K562 (cell line): ENCODE results near the gene SMG6. TPM values are rescaled to one million over a fixed set of nuclear protein-coding genes. Genes with fewer than 3 reads are reported as not detected.

Source experiments
- ETV6 ChIP-seq, 3 experiments: fragments of 150-350 bp in 1 of 3; sonication (generic) in 1 of 3; formaldehyde crosslinking in 1 of 3; IDR thresholded peaks; 2 replicates each; pipeline versions ENCODE4 v1.6.1 to v1.8.0; 2014 to 2022; ENCODE audit warnings: borderline replicate concordance in 2 of 3, low read depth in 2 of 3, antibody characterized with exemption in 1 of 3, low read length in 1 of 3, mild to moderate bottlenecking in 1 of 3, missing genetic modification reagents in 1 of 3
- FUS ChIP-seq: fragments of 200-400 bp; formaldehyde crosslinking; optimal IDR thresholded peaks from 2 replicates; pipeline ENCODE3; 2017; ENCODE audit warnings: low read depth, low read length
- SMARCA4 ChIP-seq: fragments of 450-650 bp; IDR thresholded peaks from 2 replicates; pipeline ENCODE4 v1.6.1; 2016
- TEAD1 ChIP-seq, 2 experiments: fragments of 450-650 bp in 1 of 2; sonication (generic) in 1 of 2; formaldehyde crosslinking; IDR thresholded peaks; 2 replicates each; pipeline versions ENCODE4 v1.4.0 to v1.8.0; 2020 to 2022; ENCODE audit warnings: mild to moderate bottlenecking in 2 of 2, missing genetic modification reagents in 1 of 2
- ZNF175 ChIP-seq: fragments of 200-800 bp; sonication (Bioruptor generic); IDR thresholded peaks from 2 replicates; pipeline ENCODE4 v1.6.1; 2016; ENCODE audit warnings: low read depth, mild to moderate bottlenecking, missing genetic modification characterization, missing compliant biosample characterization
- ZNF311 ChIP-seq: fragments of 250-450 bp; sonication (Bioruptor Pico); IDR thresholded peaks from 2 replicates; pipeline ENCODE4 v1.4.0; 2020; ENCODE audit warnings: mild to moderate bottlenecking, moderate library complexity
- polyA plus RNA-seq, 8 experiments: library from polyadenylated mRNA; depleted of rRNA in 4 of 8; stranded (reverse) in 5 of 8; unstranded in 3 of 8; fragments of >200 nt; fragmentation: Nextera tagmentation in 2 of 8; fragmentation: Illumina TruSeq in 1 of 8; extraction: Ambion mirVana in 2 of 8; extraction: Trizol in 1 of 8; gene quantifications; 2 replicates each; pipeline versions ENCODE4 v1.2.1 to v1.2.3, GENCODE V29; 2011 to 2014; ENCODE audit warnings: inconsistent platforms in 1 of 8, missing spikeins in 1 of 8
- total RNA-seq, 7 experiments: library from RNA; depleted of rRNA in 6 of 7; stranded (reverse); fragments of >200 nt in 6 of 7; fragmentation: Illumina TruSeq in 2 of 7; extraction: Trizol in 2 of 7; gene quantifications; 2 replicates each; pipeline versions ENCODE4 v1.2.1 to v1.2.3, GENCODE V29; 2011 to 2021; ENCODE audit warnings: low replicate concordance in 1 of 7
- TF ChIP-seq, protein P1 (sequence below), 3 experiments: fragments of 200-800 bp in 1 of 3; fragments of 250-450 bp in 1 of 3; fragments of 450-650 bp in 1 of 3; sonication (Bioruptor Pico) in 1 of 3; sonication (Bioruptor generic) in 1 of 3; formaldehyde crosslinking in 1 of 3; IDR thresholded peaks; 2 replicates each; pipeline versions ENCODE4 v1.6.1 to v1.8.0; 2016 to 2022; ENCODE audit warnings: mild to moderate bottlenecking in 2 of 3, missing genetic modification characterization in 2 of 3, missing compliant biosample characterization in 1 of 3, moderate library complexity in 1 of 3
- TF ChIP-seq, protein P2 (sequence below), 2 experiments: fragments of 450-650 bp; formaldehyde crosslinking in 1 of 2; IDR thresholded peaks; 2 replicates each; pipeline versions ENCODE4 v1.4.0 to v1.6.1; 2014 to 2020; ENCODE audit warnings: mild to moderate bottlenecking in 2 of 2, borderline replicate concordance in 1 of 2, low read depth in 1 of 2
- TF ChIP-seq, protein P3 (sequence below): fragments of 200-400 bp; formaldehyde crosslinking; IDR thresholded peaks from 2 replicates; pipeline ENCODE4 v1.6.1; 2017; ENCODE audit warnings: mild to moderate bottlenecking, low read depth, low read length, moderate library complexity

SMG6 gene
- total and polyA plus RNA-seq, 9 of the 15 experiments (the other 6 are each of a cell fraction or from before 2014, with no cell fraction given) = 0.44 to 13.9 (median 6.0) TPM

DNA sequence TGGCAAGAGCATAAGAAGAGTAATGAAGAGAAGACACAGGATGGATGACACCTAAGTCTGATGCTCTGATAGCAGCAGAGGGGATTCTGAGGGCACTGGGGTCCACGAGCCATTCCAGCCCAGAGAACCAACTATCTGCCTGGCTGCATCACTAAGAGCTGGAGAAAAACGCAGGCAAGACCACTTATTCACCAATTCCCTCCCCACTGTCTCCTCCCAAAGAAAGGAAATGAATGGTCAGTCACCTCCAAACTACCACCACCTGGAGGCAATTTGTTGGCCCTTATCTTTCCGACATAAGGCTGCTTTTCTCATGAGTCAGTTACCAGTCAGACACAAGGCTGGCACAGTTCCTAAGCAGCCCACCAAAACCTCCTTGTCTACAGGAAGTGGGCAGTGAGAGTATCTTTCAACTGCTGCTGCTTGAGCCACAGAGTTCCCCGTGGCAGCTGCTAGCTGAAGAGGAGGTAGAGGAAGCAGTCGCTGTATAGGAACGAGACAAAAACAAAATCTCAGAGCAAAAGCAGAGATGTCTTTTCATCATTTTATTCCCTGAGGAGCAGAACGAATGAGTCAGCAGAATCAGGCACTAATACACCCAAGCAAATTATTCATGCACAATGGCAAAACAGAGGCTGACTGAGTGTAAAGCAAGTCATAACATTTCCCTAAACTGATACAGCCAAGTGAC lies 111.1 kb downstream of the SMG6 start (continued):
- no peak for TF ChIP-seq ETV6 (IDR thresholded peaks at IDR 0.05; ENCODE audit: borderline replicate concordance in 1 of 2, low read depth in 2 of 2, low read length in 1 of 2)
- TF ChIP-seq ETV6 (CRISPR knock-in tag; IDR thresholded peaks at IDR 0.05; ENCODE audit: borderline replicate concordance) = no peak
- TF ChIP-seq SMARCA4 = peak; percentile 44
- TF ChIP-seq TEAD1 (CRISPR knock-in tag; IDR thresholded peaks at IDR 0.05) = no peak
- TF ChIP-seq, protein P1, sequence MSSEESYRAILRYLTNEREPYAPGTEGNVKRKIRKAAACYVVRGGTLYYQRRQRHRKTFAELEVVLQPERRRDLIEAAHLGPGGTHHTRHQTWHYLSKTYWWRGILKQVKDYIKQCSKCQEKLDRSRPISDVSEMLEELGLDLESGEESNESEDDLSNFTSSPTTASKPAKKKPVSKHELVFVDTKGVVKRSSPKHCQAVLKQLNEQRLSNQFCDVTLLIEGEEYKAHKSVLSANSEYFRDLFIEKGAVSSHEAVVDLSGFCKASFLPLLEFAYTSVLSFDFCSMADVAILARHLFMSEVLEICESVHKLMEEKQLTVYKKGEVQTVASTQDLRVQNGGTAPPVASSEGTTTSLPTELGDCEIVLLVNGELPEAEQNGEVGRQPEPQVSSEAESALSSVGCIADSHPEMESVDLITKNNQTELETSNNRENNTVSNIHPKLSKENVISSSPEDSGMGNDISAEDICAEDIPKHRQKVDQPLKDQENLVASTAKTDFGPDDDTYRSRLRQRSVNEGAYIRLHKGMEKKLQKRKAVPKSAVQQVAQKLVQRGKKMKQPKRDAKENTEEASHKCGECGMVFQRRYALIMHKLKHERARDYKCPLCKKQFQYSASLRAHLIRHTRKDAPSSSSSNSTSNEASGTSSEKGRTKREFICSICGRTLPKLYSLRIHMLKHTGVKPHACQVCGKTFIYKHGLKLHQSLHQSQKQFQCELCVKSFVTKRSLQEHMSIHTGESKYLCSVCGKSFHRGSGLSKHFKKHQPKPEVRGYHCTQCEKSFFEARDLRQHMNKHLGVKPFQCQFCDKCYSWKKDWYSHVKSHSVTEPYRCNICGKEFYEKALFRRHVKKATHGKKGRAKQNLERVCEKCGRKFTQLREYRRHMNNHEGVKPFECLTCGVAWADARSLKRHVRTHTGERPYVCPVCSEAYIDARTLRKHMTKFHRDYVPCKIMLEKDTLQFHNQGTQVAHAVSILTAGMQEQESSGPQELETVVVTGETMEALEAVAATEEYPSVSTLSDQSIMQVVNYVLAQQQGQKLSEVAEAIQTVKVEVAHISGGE (CRISPR knock-in tag; IDR thresholded peaks at IDR 0.05) = no peak
- no peak for TF ChIP-seq FUS
- TF ChIP-seq ZNF175 (CRISPR knock-in tag) = no peak
- TF ChIP-seq, protein P2, sequence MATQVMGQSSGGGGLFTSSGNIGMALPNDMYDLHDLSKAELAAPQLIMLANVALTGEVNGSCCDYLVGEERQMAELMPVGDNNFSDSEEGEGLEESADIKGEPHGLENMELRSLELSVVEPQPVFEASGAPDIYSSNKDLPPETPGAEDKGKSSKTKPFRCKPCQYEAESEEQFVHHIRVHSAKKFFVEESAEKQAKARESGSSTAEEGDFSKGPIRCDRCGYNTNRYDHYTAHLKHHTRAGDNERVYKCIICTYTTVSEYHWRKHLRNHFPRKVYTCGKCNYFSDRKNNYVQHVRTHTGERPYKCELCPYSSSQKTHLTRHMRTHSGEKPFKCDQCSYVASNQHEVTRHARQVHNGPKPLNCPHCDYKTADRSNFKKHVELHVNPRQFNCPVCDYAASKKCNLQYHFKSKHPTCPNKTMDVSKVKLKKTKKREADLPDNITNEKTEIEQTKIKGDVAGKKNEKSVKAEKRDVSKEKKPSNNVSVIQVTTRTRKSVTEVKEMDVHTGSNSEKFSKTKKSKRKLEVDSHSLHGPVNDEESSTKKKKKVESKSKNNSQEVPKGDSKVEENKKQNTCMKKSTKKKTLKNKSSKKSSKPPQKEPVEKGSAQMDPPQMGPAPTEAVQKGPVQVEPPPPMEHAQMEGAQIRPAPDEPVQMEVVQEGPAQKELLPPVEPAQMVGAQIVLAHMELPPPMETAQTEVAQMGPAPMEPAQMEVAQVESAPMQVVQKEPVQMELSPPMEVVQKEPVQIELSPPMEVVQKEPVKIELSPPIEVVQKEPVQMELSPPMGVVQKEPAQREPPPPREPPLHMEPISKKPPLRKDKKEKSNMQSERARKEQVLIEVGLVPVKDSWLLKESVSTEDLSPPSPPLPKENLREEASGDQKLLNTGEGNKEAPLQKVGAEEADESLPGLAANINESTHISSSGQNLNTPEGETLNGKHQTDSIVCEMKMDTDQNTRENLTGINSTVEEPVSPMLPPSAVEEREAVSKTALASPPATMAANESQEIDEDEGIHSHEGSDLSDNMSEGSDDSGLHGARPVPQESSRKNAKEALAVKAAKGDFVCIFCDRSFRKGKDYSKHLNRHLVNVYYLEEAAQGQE (IDR thresholded peaks at IDR 0.05; ENCODE audit: borderline replicate concordance) = no peak
- TF ChIP-seq, protein P2 (CRISPR knock-in tag; IDR thresholded peaks at IDR 0.05; ENCODE audit: low read depth) = no peak
- TF ChIP-seq, protein P3, sequence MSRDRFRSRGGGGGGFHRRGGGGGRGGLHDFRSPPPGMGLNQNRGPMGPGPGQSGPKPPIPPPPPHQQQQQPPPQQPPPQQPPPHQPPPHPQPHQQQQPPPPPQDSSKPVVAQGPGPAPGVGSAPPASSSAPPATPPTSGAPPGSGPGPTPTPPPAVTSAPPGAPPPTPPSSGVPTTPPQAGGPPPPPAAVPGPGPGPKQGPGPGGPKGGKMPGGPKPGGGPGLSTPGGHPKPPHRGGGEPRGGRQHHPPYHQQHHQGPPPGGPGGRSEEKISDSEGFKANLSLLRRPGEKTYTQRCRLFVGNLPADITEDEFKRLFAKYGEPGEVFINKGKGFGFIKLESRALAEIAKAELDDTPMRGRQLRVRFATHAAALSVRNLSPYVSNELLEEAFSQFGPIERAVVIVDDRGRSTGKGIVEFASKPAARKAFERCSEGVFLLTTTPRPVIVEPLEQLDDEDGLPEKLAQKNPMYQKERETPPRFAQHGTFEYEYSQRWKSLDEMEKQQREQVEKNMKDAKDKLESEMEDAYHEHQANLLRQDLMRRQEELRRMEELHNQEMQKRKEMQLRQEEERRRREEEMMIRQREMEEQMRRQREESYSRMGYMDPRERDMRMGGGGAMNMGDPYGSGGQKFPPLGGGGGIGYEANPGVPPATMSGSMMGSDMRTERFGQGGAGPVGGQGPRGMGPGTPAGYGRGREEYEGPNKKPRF = no peak
- peak; percentile 14; the same call in 1 of the 2 replicates for TF ChIP-seq ZNF311 (CRISPR knock-in tag)
